ENCODE results near the gene PKMYT1.

The PKMYT1 gene

GRCh38 chr16:3017794-3018506 lies 37.7 kb upstream of the PKMYT1 start, which contains the start of gene CLDN6:
Gene CLDN6, minus strand, starts transcription at chr16:3018183. Its CDS starts 2,162 bp downstream, at chr16:3016021.
- peak; percentile 19 for DNase-seq

- no peak for DNase-seq
These were observed 37.1 kb upstream of the PKMYT1 start for GRCh38 chr16:3017344-3017743.

- DNase-seq = no peak
These were observed 35.7 kb upstream of the PKMYT1 start for GRCh38 chr16:3015865-3016521.

GRCh38 chr16:3014971-3015370 lies 34.7 kb upstream of the PKMYT1 start:
- no peak for DNase-seq

- no peak for DNase-seq
These were observed 33.9 kb upstream of the PKMYT1 start for GRCh38 chr16:3013998-3014690.

GRCh38 chr16:3013491-3013951 lies 33.3 kb upstream of the PKMYT1 start:
- DNase-seq = no peak

GRCh38 chr16:3012828-3013420 lies 32.7 kb upstream of the PKMYT1 start, which contains the start of gene CLDN9:
Gene CLDN9, plus strand, starts transcription at chr16:3012923. Its CDS starts 440 bp downstream, at chr16:3013363.
- DNase-seq = no peak

GRCh38 chr16:3012246-3012645 lies 32.0 kb upstream of the PKMYT1 start:
- no peak for DNase-seq

- DNase-seq = no peak
These were observed 30.3 kb upstream of the PKMYT1 start for GRCh38 chr16:3010510-3010909.

- no peak for DNase-seq
These were observed 29.5 kb upstream of the PKMYT1 start for GRCh38 chr16:3009568-3010390.

- DNase-seq = no peak
These were observed 28.4 kb upstream of the PKMYT1 start for GRCh38 chr16:3008690-3009037.

- no peak for DNase-seq
These were observed 27.9 kb upstream of the PKMYT1 start for GRCh38 chr16:3007957-3008689.

- DNase-seq = no peak
These were observed 27.1 kb upstream of the PKMYT1 start for GRCh38 chr16:3007059-3007956.

- DNase-seq = no peak
These were observed 24.6 kb upstream of the PKMYT1 start for GRCh38 chr16:3004781-3005284.

GRCh38 chr16:3004319-3004718 lies 24.1 kb upstream of the PKMYT1 start:
- DNase-seq = no peak

GRCh38 chr16:3003582-3004270 lies 23.5 kb upstream of the PKMYT1 start:
- peak; percentile 90 for DNase-seq

- DNase-seq = no peak
These were observed 21.1 kb upstream of the PKMYT1 start for GRCh38 chr16:3001316-3001715.

GRCh38 chr16:3000540-3000939 lies 20.3 kb upstream of the PKMYT1 start:
- no peak for DNase-seq

GRCh38 chr16:2999929-3000328 lies 19.7 kb upstream of the PKMYT1 start:
- DNase-seq = no peak

GRCh38 chr16:2996298-2996697 lies 16.1 kb upstream of the PKMYT1 start:
- DNase-seq = no peak
